ENCODE measurements around the gene CENPP.

DNA sequence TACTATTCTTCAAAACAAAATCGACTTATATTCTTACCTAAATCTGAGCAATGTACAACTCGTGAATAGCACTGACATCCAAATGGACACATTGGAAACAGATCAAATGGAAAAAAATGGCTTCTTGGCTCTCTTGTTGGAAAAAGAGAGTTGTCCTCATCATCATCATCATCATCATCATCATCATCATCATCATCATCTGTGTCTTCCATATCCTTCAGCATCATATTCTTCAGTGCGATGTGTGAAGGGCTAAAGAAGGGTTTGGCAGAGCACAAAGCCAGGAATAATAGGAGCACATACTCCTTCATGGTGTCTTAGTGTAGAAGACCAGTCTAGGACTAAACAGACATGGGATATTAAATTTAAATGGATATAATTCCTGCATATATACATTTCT is 148.8 kb downstream of the CENPP start:
- TF ChIP-seq, protein P1, sequence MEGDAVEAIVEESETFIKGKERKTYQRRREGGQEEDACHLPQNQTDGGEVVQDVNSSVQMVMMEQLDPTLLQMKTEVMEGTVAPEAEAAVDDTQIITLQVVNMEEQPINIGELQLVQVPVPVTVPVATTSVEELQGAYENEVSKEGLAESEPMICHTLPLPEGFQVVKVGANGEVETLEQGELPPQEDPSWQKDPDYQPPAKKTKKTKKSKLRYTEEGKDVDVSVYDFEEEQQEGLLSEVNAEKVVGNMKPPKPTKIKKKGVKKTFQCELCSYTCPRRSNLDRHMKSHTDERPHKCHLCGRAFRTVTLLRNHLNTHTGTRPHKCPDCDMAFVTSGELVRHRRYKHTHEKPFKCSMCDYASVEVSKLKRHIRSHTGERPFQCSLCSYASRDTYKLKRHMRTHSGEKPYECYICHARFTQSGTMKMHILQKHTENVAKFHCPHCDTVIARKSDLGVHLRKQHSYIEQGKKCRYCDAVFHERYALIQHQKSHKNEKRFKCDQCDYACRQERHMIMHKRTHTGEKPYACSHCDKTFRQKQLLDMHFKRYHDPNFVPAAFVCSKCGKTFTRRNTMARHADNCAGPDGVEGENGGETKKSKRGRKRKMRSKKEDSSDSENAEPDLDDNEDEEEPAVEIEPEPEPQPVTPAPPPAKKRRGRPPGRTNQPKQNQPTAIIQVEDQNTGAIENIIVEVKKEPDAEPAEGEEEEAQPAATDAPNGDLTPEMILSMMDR (IDR thresholded peaks at IDR 0.05), result no peak
- no peak for TF ChIP-seq POLR2A (IDR thresholded peaks at IDR 0.05)

All from thyroid gland (tissue), 4 donors.